ENCODE measurements around the gene ZNF653. TPM values are rescaled to one million over a fixed set of nuclear protein-coding genes. Genes with fewer than 3 reads are reported as not detected.

ZNF653 gene
- total and polyA plus RNA-seq, 2 of the 8 experiments (the other 6 are each of a cell fraction or from before 2014, with no cell fraction given), result 7.0 to 7.9 TPM

DNA sequence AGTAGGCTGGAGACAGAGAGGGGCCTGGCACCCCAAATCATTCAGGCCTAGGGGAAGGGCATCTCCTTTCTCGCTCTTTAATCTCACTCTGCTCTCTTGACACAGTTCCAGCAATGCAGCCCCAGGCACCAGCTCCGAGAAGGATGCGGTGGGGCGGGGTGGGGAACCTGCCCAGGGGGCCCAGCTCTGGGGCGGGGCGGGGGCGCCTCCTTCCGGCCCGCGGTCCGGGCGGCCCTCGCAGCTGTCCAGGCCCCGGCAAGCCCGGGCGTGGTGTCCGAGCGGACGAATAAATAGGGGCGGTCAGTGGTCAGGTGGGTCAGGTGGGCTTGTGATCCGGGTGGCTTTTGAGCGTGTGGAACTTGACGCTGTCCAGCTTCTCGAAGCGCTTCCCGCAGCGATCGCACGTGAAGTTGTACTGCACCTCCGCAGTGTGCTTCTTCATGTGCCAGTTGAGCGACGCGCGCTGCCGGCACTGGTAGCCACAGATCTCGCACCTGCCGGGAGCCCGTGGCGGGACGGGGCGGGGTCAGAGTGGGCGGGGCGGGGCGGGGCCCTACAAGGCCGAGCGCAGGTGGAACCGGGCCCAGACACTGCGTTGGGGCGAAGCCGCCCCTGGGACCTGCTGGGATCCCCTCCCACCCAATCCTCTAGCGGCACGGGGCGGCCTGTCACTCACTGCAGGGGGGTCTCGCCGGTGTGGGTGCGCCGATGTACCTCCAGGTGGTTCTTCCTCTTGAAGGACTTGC, 22.1 kb downstream of the ZNF653 start (continued):
- TF ChIP-seq, protein P1, sequence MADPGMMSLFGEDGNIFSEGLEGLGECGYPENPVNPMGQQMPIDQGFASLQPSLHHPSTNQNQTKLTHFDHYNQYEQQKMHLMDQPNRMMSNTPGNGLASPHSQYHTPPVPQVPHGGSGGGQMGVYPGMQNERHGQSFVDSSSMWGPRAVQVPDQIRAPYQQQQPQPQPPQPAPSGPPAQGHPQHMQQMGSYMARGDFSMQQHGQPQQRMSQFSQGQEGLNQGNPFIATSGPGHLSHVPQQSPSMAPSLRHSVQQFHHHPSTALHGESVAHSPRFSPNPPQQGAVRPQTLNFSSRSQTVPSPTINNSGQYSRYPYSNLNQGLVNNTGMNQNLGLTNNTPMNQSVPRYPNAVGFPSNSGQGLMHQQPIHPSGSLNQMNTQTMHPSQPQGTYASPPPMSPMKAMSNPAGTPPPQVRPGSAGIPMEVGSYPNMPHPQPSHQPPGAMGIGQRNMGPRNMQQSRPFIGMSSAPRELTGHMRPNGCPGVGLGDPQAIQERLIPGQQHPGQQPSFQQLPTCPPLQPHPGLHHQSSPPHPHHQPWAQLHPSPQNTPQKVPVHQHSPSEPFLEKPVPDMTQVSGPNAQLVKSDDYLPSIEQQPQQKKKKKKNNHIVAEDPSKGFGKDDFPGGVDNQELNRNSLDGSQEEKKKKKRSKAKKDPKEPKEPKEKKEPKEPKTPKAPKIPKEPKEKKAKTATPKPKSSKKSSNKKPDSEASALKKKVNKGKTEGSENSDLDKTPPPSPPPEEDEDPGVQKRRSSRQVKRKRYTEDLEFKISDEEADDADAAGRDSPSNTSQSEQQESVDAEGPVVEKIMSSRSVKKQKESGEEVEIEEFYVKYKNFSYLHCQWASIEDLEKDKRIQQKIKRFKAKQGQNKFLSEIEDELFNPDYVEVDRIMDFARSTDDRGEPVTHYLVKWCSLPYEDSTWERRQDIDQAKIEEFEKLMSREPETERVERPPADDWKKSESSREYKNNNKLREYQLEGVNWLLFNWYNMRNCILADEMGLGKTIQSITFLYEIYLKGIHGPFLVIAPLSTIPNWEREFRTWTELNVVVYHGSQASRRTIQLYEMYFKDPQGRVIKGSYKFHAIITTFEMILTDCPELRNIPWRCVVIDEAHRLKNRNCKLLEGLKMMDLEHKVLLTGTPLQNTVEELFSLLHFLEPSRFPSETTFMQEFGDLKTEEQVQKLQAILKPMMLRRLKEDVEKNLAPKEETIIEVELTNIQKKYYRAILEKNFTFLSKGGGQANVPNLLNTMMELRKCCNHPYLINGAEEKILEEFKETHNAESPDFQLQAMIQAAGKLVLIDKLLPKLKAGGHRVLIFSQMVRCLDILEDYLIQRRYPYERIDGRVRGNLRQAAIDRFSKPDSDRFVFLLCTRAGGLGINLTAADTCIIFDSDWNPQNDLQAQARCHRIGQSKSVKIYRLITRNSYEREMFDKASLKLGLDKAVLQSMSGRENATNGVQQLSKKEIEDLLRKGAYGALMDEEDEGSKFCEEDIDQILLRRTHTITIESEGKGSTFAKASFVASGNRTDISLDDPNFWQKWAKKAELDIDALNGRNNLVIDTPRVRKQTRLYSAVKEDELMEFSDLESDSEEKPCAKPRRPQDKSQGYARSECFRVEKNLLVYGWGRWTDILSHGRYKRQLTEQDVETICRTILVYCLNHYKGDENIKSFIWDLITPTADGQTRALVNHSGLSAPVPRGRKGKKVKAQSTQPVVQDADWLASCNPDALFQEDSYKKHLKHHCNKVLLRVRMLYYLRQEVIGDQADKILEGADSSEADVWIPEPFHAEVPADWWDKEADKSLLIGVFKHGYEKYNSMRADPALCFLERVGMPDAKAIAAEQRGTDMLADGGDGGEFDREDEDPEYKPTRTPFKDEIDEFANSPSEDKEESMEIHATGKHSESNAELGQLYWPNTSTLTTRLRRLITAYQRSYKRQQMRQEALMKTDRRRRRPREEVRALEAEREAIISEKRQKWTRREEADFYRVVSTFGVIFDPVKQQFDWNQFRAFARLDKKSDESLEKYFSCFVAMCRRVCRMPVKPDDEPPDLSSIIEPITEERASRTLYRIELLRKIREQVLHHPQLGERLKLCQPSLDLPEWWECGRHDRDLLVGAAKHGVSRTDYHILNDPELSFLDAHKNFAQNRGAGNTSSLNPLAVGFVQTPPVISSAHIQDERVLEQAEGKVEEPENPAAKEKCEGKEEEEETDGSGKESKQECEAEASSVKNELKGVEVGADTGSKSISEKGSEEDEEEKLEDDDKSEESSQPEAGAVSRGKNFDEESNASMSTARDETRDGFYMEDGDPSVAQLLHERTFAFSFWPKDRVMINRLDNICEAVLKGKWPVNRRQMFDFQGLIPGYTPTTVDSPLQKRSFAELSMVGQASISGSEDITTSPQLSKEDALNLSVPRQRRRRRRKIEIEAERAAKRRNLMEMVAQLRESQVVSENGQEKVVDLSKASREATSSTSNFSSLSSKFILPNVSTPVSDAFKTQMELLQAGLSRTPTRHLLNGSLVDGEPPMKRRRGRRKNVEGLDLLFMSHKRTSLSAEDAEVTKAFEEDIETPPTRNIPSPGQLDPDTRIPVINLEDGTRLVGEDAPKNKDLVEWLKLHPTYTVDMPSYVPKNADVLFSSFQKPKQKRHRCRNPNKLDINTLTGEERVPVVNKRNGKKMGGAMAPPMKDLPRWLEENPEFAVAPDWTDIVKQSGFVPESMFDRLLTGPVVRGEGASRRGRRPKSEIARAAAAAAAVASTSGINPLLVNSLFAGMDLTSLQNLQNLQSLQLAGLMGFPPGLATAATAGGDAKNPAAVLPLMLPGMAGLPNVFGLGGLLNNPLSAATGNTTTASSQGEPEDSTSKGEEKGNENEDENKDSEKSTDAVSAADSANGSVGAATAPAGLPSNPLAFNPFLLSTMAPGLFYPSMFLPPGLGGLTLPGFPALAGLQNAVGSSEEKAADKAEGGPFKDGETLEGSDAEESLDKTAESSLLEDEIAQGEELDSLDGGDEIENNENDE (IDR thresholded peaks at IDR 0.05; ENCODE audit: insufficient replicate concordance, low read length), result no peak
- TF ChIP-seq EGR1 (IDR thresholded peaks at IDR 0.05; ENCODE audit: borderline replicate concordance, low read depth, low read length) (no peak), FOSL1 (IDR thresholded peaks at IDR 0.05; ENCODE audit: insufficient read depth, low read depth, low read length) (no peak), BACH1 (IDR thresholded peaks at IDR 0.05; ENCODE audit: low read length) (no peak), GABPA (IDR thresholded peaks at IDR 0.05; ENCODE audit: borderline replicate concordance, insufficient read depth, low read length) (no peak), RBBP5 (IDR thresholded peaks at IDR 0.05; ENCODE audit: borderline replicate concordance, low read depth, low read length) (no peak), CEBPB (IDR thresholded peaks at IDR 0.05; ENCODE audit: low read depth, low read length) (no peak), SP1 (IDR thresholded peaks at IDR 0.05; ENCODE audit: low read depth, low read length) (no peak)
- TF ChIP-seq, protein P2, sequence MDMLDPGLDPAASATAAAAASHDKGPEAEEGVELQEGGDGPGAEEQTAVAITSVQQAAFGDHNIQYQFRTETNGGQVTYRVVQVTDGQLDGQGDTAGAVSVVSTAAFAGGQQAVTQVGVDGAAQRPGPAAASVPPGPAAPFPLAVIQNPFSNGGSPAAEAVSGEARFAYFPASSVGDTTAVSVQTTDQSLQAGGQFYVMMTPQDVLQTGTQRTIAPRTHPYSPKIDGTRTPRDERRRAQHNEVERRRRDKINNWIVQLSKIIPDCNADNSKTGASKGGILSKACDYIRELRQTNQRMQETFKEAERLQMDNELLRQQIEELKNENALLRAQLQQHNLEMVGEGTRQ (IDR thresholded peaks at IDR 0.05; ENCODE audit: low read length), result no peak
